SK-N-SH treated with all-trans-retinoic acid at 6 μM for 48 hours (cell line): Measurements from ENCODE around the gene TSNAXIP1.
"Not testable (repeated sequence)": the region's sequence is repeated elsewhere in the genome, so short reads cannot be mapped to it uniquely, and the experiment has no call there.

Source experiments
- ATAC-seq: fragments of 200-7000 bp; cut with Tn5 transposase; 3 replicates; pipeline ENCODE4 v1.9.1; 2020; ENCODE audit warnings: mild to moderate bottlenecking, moderate library complexity
- ARNTL ChIP-seq: fragments of 450-650 bp; formaldehyde crosslinking; IDR thresholded peaks from 2 replicates; pipeline ENCODE4 v1.5.0; 2020; ENCODE audit warnings: low read depth, mild to moderate bottlenecking, moderate library complexity, borderline replicate concordance
- BACH2 ChIP-seq: fragments of 250-450 bp; sonication (Bioruptor Pico); IDR thresholded peaks from 2 replicates; pipeline ENCODE4 v1.9.0; 2021; ENCODE audit warnings: mild to moderate bottlenecking, borderline replicate concordance
- CSDC2 ChIP-seq: fragments of 250-450 bp; sonication (Bioruptor Pico); IDR thresholded peaks from 2 replicates; pipeline ENCODE4 v1.5.0; 2020; ENCODE audit warnings: mild to moderate bottlenecking, moderate library complexity
- GLIS3 ChIP-seq: fragments of 250-450 bp; sonication (Bioruptor Pico); IDR thresholded peaks from 2 replicates; pipeline ENCODE4 v1.5.0; 2020; ENCODE audit warnings: mild to moderate bottlenecking, moderate library complexity
- ISL1 ChIP-seq: fragments of 250-450 bp; sonication (Bioruptor Pico); IDR thresholded peaks from 2 replicates; pipeline ENCODE4 v2.1.2; 2022; ENCODE audit warnings: mild to moderate bottlenecking, moderate library complexity
- OSR1 ChIP-seq: fragments of 250-450 bp; sonication (Bioruptor Pico); IDR thresholded peaks from 2 replicates; pipeline ENCODE4 v1.8.0; 2022; ENCODE audit warnings: moderate library complexity, mild to moderate bottlenecking, inconsistent platforms
- POU6F1 ChIP-seq: fragments of 250-450 bp; sonication (Bioruptor Pico); IDR thresholded peaks from 2 replicates; pipeline ENCODE4 v1.8.0; 2021; ENCODE audit warnings: low read depth, mild to moderate bottlenecking, moderate library complexity, borderline replicate concordance
- PPARA ChIP-seq: fragments of 250-450 bp; sonication (Bioruptor Pico); IDR thresholded peaks from 2 replicates; pipeline ENCODE4 v1.5.0; 2020; ENCODE audit warnings: mild to moderate bottlenecking, borderline replicate concordance
- RARB ChIP-seq: fragments of 250-450 bp; sonication (Bioruptor Pico); IDR thresholded peaks from 2 replicates; pipeline ENCODE4 v1.8.0; 2021; ENCODE audit warnings: mild to moderate bottlenecking, moderate library complexity
- SNAI2 ChIP-seq: fragments of 250-450 bp; sonication (Bioruptor Pico); IDR thresholded peaks from 2 replicates; pipeline ENCODE4 v1.5.0; 2020; ENCODE audit warnings: mild to moderate bottlenecking, moderate library complexity
- TCF4 ChIP-seq: fragments of 250-450 bp; sonication (Bioruptor Pico); IDR thresholded peaks from 2 replicates; pipeline ENCODE4 v1.8.0; 2021; ENCODE audit warnings: mild to moderate bottlenecking, moderate library complexity, borderline replicate concordance
- TOX ChIP-seq: fragments of 250-450 bp; sonication (Bioruptor Pico); IDR thresholded peaks from 2 replicates; pipeline ENCODE4 v1.8.0; 2021; ENCODE audit warnings: mild to moderate bottlenecking, moderate library complexity, borderline replicate concordance
- ZC3H10 ChIP-seq: fragments of 250-450 bp; sonication (Bioruptor Pico); IDR thresholded peaks from 2 replicates; pipeline ENCODE4 v1.5.1; 2021; ENCODE audit warnings: mild to moderate bottlenecking, moderate library complexity
- ZFP3 ChIP-seq: fragments of 250-450 bp; sonication (Bioruptor Pico); IDR thresholded peaks from 2 replicates; pipeline ENCODE4 v1.5.0; 2020; ENCODE audit warnings: mild to moderate bottlenecking, moderate library complexity
- ZFP30 ChIP-seq: fragments of 450-650 bp; formaldehyde crosslinking; IDR thresholded peaks from 2 replicates; pipeline ENCODE4 v1.5.0; 2022; ENCODE audit warnings: mild to moderate bottlenecking, moderate library complexity
- ZNF565 ChIP-seq: fragments of 450-650 bp; formaldehyde crosslinking; conservative IDR thresholded peaks from 2 replicates; pipeline ENCODE4 v1.5.0; 2020; ENCODE audit warnings: low read depth, mild to moderate bottlenecking, moderate library complexity
- ZNF70 ChIP-seq: fragments of 450-650 bp; formaldehyde crosslinking; IDR thresholded peaks from 2 replicates; pipeline ENCODE4 v1.5.0; 2020; ENCODE audit warnings: mild to moderate bottlenecking, moderate library complexity
- ZNF8 ChIP-seq: fragments of 450-650 bp; formaldehyde crosslinking; IDR thresholded peaks from 2 replicates; pipeline ENCODE4 v1.5.0; 2020; ENCODE audit warnings: mild to moderate bottlenecking, moderate library complexity
- TF ChIP-seq, protein P1 (sequence below): fragments of 250-450 bp; sonication (Bioruptor Pico); IDR thresholded peaks from 2 replicates; pipeline ENCODE4 v1.5.0; 2020; ENCODE audit warnings: mild to moderate bottlenecking, moderate library complexity
- TF ChIP-seq, protein P2 (sequence below): fragments of 250-450 bp; sonication (Bioruptor Pico); IDR thresholded peaks from 2 replicates; pipeline ENCODE4 v1.8.0; 2020; ENCODE audit warnings: mild to moderate bottlenecking, moderate library complexity, borderline replicate concordance
- TF ChIP-seq, protein P3 (sequence below): fragments of 250-450 bp; sonication (Bioruptor Pico); IDR thresholded peaks from 2 replicates; pipeline ENCODE4 v1.5.1; 2021; ENCODE audit warnings: mild to moderate bottlenecking, moderate library complexity
- TF ChIP-seq, protein P4 (sequence below): fragments of 250-450 bp; sonication (Bioruptor Pico); IDR thresholded peaks from 2 replicates; pipeline ENCODE4 v1.5.1; 2020; ENCODE audit warnings: low read depth, mild to moderate bottlenecking, moderate library complexity

The TSNAXIP1 gene

GRCh38 chr16:67861877-67862276, 55.2 kb downstream of the TSNAXIP1 start:
- ATAC-seq, result no peak

GRCh38 chr16:67862623-67863583, 56.2 kb downstream of the TSNAXIP1 start:
- ATAC-seq, result no peak
- TF ChIP-seq SNAI2 (CRISPR knock-in tag), result no peak
- no peak for TF ChIP-seq ZNF8
- no peak for TF ChIP-seq CSDC2 (CRISPR knock-in tag)
- TF ChIP-seq, protein P1, sequence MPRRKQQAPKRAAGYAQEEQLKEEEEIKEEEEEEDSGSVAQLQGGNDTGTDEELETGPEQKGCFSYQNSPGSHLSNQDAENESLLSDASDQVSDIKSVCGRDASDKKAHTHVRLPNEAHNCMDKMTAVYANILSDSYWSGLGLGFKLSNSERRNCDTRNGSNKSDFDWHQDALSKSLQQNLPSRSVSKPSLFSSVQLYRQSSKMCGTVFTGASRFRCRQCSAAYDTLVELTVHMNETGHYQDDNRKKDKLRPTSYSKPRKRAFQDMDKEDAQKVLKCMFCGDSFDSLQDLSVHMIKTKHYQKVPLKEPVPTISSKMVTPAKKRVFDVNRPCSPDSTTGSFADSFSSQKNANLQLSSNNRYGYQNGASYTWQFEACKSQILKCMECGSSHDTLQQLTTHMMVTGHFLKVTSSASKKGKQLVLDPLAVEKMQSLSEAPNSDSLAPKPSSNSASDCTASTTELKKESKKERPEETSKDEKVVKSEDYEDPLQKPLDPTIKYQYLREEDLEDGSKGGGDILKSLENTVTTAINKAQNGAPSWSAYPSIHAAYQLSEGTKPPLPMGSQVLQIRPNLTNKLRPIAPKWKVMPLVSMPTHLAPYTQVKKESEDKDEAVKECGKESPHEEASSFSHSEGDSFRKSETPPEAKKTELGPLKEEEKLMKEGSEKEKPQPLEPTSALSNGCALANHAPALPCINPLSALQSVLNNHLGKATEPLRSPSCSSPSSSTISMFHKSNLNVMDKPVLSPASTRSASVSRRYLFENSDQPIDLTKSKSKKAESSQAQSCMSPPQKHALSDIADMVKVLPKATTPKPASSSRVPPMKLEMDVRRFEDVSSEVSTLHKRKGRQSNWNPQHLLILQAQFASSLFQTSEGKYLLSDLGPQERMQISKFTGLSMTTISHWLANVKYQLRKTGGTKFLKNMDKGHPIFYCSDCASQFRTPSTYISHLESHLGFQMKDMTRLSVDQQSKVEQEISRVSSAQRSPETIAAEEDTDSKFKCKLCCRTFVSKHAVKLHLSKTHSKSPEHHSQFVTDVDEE, result no peak
- TF ChIP-seq, protein P2, sequence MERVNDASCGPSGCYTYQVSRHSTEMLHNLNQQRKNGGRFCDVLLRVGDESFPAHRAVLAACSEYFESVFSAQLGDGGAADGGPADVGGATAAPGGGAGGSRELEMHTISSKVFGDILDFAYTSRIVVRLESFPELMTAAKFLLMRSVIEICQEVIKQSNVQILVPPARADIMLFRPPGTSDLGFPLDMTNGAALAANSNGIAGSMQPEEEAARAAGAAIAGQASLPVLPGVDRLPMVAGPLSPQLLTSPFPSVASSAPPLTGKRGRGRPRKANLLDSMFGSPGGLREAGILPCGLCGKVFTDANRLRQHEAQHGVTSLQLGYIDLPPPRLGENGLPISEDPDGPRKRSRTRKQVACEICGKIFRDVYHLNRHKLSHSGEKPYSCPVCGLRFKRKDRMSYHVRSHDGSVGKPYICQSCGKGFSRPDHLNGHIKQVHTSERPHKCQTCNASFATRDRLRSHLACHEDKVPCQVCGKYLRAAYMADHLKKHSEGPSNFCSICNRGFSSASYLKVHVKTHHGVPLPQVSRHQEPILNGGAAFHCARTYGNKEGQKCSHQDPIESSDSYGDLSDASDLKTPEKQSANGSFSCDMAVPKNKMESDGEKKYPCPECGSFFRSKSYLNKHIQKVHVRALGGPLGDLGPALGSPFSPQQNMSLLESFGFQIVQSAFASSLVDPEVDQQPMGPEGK (CRISPR knock-in tag), result no peak
- TF ChIP-seq TCF4, result no peak
- no peak for TF ChIP-seq TOX
- no peak for TF ChIP-seq RARB (CRISPR knock-in tag)
- no peak for TF ChIP-seq ZNF565 (CRISPR knock-in tag)
- no peak for TF ChIP-seq ISL1 (CRISPR knock-in tag)
- TF ChIP-seq, all 23 proteins: peak for 0

More at GRCh38 chr16:67861877-67862276, 55.2 kb downstream of the TSNAXIP1 start:
- TF ChIP-seq ZFP30, result no peak
- no peak for TF ChIP-seq CSDC2 (CRISPR knock-in tag)
- TF ChIP-seq SNAI2 (CRISPR knock-in tag), result no peak
- no peak for TF ChIP-seq RARB (CRISPR knock-in tag)
- no peak for TF ChIP-seq GLIS3 (CRISPR knock-in tag)
- TF ChIP-seq ZFP3 (CRISPR knock-in tag), result no peak
- TF ChIP-seq, protein P3, sequence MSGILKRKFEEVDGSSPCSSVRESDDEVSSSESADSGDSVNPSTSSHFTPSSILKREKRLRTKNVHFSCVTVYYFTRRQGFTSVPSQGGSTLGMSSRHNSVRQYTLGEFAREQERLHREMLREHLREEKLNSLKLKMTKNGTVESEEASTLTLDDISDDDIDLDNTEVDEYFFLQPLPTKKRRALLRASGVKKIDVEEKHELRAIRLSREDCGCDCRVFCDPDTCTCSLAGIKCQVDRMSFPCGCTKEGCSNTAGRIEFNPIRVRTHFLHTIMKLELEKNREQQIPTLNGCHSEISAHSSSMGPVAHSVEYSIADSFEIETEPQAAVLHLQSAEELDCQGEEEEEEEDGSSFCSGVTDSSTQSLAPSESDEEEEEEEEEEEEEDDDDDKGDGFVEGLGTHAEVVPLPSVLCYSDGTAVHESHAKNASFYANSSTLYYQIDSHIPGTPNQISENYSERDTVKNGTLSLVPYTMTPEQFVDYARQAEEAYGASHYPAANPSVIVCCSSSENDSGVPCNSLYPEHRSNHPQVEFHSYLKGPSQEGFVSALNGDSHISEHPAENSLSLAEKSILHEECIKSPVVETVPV (CRISPR knock-in tag), result no peak
- TF ChIP-seq, protein P4, sequence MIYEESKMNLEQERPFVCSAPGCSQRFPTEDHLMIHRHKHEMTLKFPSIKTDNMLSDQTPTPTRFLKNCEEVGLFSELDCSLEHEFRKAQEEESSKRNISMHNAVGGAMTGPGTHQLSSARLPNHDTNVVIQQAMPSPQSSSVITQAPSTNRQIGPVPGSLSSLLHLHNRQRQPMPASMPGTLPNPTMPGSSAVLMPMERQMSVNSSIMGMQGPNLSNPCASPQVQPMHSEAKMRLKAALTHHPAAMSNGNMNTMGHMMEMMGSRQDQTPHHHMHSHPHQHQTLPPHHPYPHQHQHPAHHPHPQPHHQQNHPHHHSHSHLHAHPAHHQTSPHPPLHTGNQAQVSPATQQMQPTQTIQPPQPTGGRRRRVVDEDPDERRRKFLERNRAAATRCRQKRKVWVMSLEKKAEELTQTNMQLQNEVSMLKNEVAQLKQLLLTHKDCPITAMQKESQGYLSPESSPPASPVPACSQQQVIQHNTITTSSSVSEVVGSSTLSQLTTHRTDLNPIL (CRISPR knock-in tag), result no peak
- TF ChIP-seq BACH2 (CRISPR knock-in tag), result no peak
- TF ChIP-seq, protein P1, result no peak
- TF ChIP-seq TCF4, result no peak
- no peak for TF ChIP-seq ZNF565 (CRISPR knock-in tag)
- no peak for TF ChIP-seq ARNTL (CRISPR knock-in tag)
- TF ChIP-seq OSR1 (CRISPR knock-in tag), result no peak
- no peak for TF ChIP-seq TOX
- TF ChIP-seq ZC3H10 (CRISPR knock-in tag), result no peak
- TF ChIP-seq POU6F1 (CRISPR knock-in tag), result no peak
- TF ChIP-seq PPARA, result no peak
- no peak for TF ChIP-seq ZNF70 (CRISPR knock-in tag)

- not testable (repeated sequence) for ATAC-seq
Measured at GRCh38 chr16:67864044-67864443, 57.4 kb downstream of the TSNAXIP1 start.
